HG02610 (cell line): ENCODE results near the gene OCIAD1.
"Not testable (repeated sequence)": the region's sequence is repeated elsewhere in the genome, so short reads cannot be mapped to it uniquely, and the experiment has no call there.

Source experiments
- ATAC-seq: cut with Tn5 transposase; IDR thresholded peaks from one replicate; pipeline ENCODE4 v1.9.1; 2021; ENCODE audit warnings: mild to moderate bottlenecking, moderate library complexity; ENCODE audit not compliant: unreplicated experiment

Gene OCIAD1, protein sequence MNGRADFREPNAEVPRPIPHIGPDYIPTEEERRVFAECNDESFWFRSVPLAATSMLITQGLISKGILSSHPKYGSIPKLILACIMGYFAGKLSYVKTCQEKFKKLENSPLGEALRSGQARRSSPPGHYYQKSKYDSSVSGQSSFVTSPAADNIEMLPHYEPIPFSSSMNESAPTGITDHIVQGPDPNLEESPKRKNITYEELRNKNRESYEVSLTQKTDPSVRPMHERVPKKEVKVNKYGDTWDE

DNA sequence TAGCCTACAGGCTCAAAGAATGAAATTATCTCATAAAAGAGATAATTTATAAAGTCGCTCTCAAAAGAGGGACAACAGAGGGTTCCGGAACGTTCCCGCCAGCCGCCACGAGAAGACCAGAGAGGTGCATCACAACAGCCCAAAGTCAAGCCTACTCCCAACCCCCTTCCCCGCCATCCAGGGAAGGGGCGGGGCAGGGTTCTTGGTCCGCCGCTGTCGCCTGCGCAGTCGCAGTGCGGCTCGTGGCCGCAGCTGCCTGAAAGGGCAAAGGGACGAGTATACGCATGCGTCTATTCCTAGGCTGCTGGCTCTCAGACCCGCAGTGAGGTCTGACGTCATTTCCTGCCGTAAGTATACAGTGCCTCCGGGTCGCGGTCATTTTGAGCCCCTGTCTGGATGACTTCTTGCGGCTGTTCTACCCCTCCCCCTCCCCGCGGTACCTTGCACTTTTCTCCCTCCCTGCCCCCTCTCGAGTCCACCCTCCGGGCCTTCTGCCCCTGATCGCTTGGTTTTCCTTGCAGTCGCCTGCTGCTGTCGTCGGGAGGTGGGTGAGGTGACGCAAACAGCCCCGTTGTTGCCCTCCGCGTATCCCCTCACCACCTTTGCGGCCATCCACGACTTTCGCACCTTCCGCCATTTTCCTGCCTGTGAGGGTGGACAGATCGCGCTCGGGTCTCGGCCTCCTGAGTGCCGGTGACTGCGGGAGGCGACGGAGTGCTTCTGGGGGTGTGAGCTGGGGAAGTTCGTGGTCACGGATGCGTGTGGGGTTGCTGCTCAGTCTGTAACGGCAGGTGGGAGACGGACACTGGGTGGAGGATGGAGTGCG, at the start of gene OCIAD1:
Gene OCIAD1, plus strand, starts transcription at position 383 of the 826 bp plus-strand sequence. CDS start 1,537 bp downstream, outside the sequence.
- ATAC-seq, result peak; percentile 100

DNA sequence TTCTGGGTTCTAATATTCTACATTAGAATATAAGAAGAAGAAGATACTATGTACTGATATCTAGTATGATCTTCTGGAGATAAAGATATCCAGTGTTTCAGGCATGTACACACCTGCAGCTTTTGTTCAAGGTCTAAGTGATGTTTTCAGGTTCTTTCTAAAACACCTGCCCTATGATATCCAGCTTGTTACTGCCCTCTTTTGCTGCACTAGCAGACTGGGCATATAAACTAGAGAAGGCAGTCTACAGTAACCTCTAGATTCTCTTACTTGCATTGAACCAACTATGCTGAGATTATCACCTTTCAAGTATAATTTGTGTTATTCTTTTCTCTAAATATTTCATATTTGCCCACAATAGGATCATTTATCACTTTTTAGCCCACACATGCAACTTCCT, 48.9 kb upstream of the OCIAD1 start:
- no peak for ATAC-seq

DNA sequence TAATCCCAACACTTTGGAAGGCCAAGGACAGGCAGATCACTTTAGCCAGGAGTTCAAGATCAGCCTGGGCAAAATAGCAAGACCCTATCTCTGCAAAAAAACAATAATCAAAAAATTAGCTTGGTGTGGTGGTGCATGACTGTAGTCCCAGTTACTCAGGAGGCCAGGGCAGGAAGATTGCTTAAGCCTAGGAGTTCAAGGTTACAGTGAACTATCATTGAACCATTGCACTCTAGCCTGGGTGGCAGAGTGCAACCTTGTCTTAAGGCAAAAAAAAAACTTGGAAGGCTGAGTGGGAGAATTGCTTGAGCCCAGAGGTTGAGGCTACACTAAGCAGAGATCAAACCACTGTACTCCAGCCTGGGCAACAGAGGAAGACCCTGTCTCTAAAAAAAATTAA, 45.6 kb upstream of the OCIAD1 start:
- ATAC-seq, result no peak

DNA sequence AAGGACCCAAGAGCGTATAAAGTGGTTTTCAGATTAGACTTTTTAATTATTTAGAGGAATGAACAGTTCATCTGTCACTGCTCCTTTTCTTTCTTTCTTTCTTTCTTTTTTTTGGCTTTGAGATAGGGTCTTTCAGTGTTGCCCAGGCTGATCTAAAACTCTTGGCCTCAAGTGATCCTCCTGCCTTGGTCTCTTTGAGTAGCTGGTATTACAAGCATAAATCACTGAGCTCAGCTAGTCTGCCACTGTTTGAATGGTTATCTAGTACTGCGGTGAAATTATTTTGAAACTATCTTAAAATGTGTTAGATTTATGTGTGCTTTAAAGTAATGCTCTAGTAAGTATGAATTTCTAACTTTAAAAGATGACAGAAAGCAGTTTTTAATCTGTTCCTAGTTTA, 44.3 kb upstream of the OCIAD1 start:
- ATAC-seq, result no peak

DNA sequence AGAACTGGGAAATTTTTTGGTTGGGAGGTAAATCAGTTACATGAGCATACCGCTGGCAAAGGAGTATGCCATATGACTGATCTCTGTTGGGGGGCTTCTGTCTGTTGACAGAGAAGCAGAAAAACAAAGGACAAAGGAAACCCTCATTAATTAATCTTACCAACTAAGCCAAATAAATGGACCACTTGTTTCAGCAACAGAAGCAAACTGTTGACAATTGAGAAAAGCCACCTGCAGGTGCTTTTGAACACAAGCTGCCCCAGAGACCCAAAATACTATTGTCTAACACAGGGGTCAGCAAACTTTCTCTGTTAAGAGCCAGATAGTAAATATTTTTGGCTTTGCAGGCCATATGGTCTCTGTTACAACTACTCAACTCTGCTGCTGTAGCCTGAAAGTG, 43.8 kb upstream of the OCIAD1 start:
- no peak for ATAC-seq

DNA sequence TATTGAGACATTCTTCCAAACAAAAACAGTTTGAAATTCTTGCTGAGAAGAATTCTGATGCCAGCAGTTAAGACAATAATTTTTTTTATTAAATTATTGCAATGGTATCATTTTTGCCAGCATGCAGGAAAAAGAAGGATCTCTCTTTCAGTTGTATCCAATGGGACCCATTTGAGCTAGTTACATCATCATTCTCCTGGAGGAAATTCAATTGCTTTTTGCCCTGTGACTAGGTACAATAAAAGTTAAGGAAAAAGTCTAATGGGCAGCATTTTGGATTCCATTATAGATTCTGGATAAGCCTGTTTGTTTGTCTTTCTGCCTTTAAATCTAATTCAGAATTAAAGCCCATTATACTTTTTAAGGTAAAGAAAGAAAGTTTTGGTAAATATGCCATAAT, 40.3 kb upstream of the OCIAD1 start:
- no peak for ATAC-seq

DNA sequence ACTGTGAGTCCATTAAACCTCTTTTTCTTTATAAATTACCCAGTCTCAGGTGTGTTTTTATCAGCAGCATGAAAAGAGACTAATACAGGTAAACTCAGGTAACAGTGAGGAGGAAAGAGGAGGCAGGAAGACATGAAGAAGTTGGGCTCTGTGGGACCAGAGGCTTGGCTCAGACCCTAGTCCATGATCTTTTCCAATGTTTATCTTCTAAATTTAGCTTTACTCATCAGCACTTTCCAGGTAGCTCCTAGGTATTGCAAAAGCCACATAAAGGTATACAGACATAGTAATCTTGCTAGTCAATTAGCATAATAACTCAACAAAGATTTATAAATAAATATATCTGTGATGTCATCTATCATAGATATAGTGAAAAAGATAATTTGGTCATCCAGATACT, 39.6 kb upstream of the OCIAD1 start:
- no peak for ATAC-seq

DNA sequence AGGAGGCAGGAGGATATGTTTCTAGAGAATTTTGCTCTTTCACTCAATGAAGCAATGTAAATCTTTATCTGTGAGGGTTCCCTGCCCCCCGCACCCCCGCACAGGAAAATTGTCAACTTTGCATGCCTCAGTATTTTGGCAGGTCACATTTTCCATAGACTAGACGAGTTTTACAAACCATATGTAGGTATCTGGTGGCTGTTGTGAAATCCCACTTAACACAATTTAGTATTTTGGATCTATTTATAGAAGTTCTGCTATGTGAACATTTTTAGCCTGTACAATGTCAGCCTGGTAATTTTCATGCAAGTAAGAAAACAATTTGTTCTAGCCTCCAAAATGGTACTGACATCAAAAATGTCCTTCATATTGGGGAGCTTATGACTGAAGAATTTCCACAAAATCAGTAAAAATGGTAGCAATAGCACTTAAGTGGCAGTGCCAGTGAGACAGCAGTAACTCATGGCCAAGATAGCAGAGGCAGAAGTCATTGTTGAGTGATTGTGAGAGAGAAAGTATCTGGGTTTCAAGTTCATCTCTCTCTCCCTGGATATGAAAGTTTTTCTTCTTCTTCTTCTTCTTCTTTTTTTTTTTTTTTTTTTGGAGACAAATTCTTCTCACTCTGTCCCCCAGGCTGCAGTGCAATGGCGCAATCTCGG, 38.4 kb upstream of the OCIAD1 start:
- ATAC-seq, result peak; percentile 73

DNA sequence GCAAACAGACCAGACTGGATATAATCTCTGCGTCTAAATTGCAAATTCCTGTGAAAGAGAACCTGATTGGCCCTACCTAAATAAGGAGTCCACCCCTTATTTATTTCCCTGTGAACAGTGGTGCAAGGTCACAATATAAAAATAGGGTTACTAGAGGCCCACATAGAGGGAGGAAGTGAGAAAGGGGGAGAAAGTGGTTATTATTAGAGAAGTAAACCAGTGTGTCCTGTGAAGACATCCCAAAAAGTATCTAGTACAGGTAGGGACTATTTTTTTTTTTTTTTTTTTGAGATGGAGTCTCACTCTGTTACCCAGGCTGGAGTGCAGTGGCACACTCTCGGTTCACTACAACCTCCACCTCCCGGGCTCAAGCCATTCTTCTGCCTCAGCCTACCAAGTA, 35.8 kb upstream of the OCIAD1 start:
- no peak for ATAC-seq

DNA sequence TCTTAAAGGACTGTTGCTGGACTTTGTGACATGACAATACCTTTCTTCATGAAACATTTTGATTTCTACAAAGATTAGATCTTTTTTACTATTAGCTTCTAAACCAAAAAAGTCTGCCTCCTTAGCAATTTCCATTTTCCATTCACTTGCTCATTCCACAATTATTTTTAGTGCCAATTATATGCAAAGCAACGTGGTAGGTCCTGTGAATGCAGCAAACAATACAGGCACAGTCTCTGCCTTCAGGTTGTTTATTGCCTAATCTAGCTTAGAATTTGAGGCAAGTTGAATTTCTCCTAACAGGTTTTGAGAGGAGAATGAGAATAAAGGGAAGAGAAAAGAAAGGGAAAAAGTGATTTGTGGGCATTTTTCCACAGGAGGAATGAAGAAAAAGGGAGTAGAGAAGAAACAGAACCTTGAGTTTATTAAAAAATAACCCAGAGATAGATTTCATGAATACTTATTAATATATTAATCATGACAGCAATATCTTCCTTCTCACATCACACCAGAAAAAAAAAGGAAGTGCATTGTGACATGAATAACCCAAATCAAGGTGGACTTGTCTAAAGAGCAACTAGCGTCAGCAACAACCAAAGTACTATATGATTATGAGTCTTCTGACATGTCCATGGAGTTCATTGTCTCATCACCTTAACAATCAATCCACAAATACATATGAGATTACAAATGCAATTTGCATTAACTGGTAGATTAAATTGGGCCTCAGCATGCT, 34.5 kb upstream of the OCIAD1 start:
- ATAC-seq, result no peak

DNA sequence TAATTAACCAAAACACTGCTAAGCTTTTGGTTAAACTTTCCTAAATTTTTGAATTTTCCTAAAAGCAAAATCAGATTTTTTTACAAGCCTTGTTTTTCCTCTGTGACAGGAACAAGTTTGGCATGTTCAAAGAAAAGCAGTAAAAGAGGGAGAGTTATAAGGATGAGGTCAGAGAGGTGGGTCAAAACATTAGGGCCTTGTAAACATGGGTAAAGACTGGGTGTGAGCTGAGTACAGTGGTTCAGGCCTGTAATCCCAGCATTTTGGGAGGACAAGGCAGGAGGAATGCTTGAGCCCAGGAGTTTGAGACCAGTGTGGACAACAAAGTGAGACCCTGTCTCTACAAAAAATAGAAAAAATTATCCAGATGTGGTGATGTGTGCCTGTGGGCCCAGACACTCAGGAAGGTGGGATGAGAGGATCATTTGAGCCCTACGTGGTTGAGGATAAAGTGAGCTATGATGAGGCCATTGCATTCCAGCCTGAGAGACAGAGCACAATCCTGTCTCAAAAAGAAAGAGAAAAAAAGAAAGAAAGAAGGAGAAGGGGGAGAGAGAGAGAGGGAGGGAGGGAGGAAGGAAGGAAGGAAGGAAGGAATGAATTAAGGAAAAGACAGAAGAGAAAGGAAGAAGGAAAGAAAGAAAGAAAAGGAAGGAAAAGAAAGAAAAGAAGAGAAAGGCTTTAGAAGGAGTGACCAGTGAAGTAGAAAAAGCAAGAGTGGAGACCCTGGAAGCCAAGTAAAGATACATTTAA, 33.8 kb upstream of the OCIAD1 start:
- no peak for ATAC-seq

DNA sequence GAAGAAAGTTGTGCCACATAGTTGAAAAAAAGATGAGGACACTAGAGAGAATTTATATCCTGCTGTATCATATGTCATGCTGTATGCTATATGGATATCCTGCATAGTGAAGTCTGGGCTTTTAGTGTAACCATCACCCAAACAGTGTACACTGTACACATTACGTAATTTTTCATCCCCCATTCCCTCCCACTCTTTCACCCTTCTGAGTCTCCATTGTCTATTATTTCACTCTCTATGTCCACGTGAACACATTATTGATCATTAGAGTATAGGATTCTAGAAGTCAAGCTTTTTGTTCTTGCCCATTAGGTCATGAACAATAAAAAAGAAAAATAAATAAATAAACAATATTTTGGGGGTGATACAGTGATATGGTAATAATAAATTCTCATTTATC, 32.8 kb upstream of the OCIAD1 start:
- no peak for ATAC-seq

DNA sequence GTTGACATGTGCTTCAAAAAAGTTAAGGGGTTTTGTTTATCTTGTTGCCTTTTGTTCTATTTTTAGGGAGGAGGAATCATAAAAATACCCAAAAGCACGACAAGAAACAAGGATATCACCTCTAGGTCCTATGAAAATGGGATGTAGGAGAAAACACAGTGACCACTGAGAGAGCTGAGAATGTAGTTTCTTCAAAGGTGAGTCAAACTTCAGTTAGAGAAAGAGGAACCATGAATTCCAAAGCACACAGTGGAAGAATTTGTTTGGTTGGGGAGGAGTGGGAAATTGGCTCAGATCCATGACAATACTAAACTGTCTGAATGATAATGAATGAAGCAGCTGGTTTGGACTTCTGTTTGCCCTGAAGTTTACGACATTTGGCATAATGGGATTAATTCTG, 31.7 kb upstream of the OCIAD1 start:
- peak; percentile 42 for ATAC-seq

DNA sequence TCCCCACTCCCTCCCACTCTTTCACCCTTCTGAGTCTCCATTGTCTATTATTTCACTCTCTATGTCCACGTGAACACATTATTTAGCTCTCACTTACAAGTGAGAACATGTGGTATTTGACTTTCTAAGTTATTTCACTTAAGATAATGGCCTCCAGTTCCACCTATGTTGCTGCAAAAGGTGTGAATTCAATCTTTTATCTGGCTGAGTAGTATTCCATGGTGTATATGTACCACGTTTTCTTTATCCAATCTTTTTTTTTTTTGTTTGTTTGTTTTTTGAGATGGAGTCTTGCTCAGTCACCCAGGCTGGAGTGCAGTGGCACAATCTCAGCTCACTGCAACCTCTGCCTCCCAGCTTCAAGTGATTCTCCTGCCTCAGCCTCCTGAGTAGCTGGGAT, 30.7 kb upstream of the OCIAD1 start:
- not testable (repeated sequence) for ATAC-seq

DNA sequence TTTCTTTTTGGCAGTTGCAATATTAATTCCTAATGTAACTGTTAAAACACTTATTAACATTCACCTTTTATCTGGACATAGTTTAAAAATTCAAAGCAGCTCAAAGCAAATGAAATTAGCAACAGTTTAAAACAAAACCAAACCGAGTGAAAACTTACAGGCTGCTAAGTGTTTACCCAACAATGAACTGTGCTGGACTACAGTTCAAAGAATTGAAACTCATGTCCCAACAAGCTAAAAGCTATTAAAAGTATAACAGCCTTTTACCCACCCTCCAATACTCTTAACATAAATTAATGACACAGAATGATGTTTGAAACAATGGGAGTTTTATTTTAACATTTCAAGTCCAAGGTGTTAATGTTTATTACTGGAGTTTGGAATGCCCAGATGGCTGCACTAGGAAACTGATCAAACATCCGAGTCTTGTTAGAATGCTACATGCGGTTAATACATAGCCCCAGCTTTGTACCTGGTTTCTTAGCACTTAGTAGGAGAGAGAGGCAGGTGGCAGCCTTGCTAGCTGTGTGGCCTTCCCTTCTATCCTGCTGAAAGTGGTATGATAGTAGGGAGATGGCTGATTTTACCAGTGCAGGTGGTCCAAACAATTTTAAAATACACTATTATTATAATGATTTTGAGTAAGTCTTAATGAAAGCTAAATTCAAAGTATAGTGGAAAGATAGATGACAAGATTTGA, 29.7 kb upstream of the OCIAD1 start:
- ATAC-seq, result no peak

DNA sequence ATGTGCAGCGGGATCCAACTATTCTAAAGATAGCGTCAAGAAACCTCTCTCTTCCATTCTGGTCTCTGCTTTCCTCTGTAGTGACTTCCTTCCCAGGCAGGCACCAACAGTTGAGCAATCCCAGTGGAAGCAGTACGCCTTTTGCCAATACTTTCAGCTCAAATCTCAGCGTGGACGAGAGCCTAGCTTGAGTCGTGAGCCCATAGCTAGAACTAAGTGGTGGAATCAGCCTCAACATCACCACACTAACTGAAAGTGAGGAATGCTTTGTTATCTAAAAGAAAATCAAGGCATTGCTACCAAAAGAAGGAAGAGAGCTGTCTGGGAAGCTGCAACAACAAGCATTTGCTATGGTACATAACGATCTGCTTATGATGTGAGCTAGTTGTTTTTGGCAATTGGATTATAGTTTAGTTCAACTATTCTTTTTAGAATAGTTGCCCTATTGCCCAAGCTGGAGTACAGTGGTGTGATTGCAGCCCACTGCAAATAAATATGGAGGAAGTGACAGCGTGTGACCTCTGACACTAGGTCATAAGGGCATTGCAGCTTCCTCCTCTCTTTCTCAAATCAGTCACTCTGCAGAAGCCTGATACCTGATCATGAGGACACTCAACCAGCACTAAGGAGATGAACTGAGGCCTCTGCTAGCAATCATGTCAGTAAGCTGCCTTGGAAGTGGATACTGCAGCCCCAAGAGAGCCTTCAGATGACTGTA, 26.1 kb upstream of the OCIAD1 start:
- ATAC-seq, result no peak

DNA sequence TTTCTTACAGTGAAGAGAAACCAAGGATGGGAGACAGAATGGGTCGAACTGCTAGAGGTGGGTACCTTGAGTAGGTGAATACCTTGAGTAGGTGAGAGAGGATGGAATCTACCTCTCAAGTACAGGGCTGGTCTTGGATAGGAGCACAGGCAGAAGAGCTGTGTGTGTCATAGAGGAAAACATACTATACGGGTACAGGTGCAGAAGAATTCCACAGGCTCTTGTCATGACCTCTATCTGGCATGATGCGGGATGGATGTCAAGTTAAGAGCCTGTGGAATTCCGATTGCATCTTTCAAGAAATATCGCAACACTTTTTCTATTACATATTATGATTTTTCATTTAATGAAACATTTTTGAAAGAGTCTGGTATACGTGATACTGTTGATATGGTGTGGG, 18.0 kb upstream of the OCIAD1 start:
- no peak for ATAC-seq

DNA sequence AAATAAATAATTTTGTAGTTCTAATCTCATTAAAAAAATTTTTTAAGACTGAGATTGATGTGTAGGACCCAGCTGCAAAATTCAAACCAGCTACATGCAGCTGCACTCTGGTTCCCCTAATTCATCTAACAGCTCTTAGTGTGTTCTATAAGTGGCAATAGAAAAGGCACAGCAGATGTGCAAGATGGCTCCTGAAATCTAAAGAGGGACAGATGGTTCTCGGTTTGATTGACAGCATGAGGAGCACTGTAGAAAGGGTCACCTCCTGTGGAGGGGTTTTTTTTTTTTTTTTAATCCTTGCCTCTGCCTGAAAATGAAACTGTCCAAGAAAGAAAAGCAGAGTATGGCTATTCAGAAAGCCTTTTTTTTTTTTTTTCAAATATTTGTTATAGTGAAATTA, 16.9 kb upstream of the OCIAD1 start:
- peak; percentile 71 for ATAC-seq

DNA sequence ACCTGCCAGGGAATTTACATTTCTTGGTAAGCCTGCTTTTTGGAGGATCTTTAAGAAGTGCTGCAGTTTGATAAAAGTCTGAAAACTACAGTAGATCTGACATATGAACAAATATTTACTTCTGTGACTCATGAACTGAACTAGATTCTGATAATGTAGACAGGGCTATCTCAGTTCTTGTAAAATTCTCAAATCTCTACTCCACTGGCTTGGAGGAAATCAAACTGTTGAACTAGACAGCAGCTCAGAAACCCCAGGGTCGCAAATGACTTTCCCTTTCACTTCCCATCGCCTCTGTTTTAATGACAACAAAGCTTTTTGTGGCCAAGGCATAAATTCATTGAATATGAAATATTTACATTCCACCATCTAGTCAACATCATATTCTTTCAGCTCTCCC, 15.4 kb upstream of the OCIAD1 start:
- peak; percentile 50 for ATAC-seq
